Upper lobe of left lung (tissue), 6 donors: Measurements from ENCODE around the gene HCK. TPM values are rescaled to one million over a fixed set of nuclear protein-coding genes. Genes with fewer than 3 reads are reported as not detected.

ENCODE experiments used
- ATAC-seq, 2 donors: fragments of 200-7000 bp; cut with Tn5 transposase; one replicate each; pipeline ENCODE4 v1.9.1; 2022; ENCODE audit warnings: mild to moderate bottlenecking in 2 of 2, moderate library complexity in 2 of 2; ENCODE audit not compliant: low FRiP score in 2 of 2
- DNase-seq, 2 donors: peaks; one replicate each; pipeline ENCODE4 v3.0.0-alpha.2; 2019 to 2020
- H3K27ac ChIP-seq, 4 donors: fragments of 200-600 bp; sonication (generic); one replicate each; pipeline ENCODE4 v1.5.1; 2016 to 2019
- H3K27me3 ChIP-seq, 4 donors: fragments of 200-600 bp; sonication (generic); one replicate each; pipeline ENCODE4 v1.5.1; 2017 to 2019
- H3K36me3 ChIP-seq, 4 donors: fragments of 200-600 bp; sonication (generic); one replicate each; pipeline ENCODE4 v1.5.1; 2016 to 2019
- H3K4me1 ChIP-seq, 4 donors: fragments of 200-600 bp; sonication (generic); one replicate each; pipeline ENCODE4 v1.5.1; 2018 to 2019
- H3K4me3 ChIP-seq, 4 donors: fragments of 200-600 bp; sonication (generic); one replicate each; pipeline ENCODE4 v1.5.1; 2017 to 2019; ENCODE audit warnings: mild to moderate bottlenecking in 2 of 4, moderate library complexity in 1 of 4
- H3K9me3 ChIP-seq, 4 donors: fragments of 200-600 bp; sonication (generic); one replicate each; pipeline ENCODE4 v1.5.1; 2018 to 2019
- EP300 ChIP-seq, 4 donors: sonication (generic); formaldehyde crosslinking; IDR thresholded peaks; one replicate each; pipeline ENCODE4 v1.5.1; 2017; ENCODE audit warnings: antibody characterized with exemption in 4 of 4, control low read depth in 2 of 4
- POLR2A ChIP-seq, 4 donors: fragments of 450-650 bp; IDR thresholded peaks; one replicate each; pipeline ENCODE4 v1.5.1; 2016 to 2017; ENCODE audit warnings: antibody characterized with exemption in 4 of 4, mild to moderate bottlenecking in 2 of 4
- POLR2AphosphoS5 ChIP-seq, 2 donors: sonication (generic); formaldehyde crosslinking; IDR thresholded peaks; one replicate each; pipeline ENCODE4 v1.5.1; 2017; ENCODE audit warnings: antibody characterized with exemption in 2 of 2
- WGBS, 2 donors: methylation state at CpG; one replicate each; pipeline ENCODE4 v1.1.5; 2017 to 2018; 5-methylcytosine and 5-hydroxymethylcytosine counted together
- total RNA-seq, 6 donors: library from RNA; depleted of rRNA in 4 of 6; stranded (reverse); fragments of >200 nt in 4 of 6; gene quantifications; one replicate each; pipeline versions ENCODE4 v1.1.0 to v1.2.1, GENCODE V29; 2016 to 2021
- TF ChIP-seq, protein P1 (sequence below), 6 experiments: fragments of 450-650 bp in 4 of 6; fragments of 200-600 bp in 2 of 6; sonication (generic) in 2 of 6; IDR thresholded peaks; one replicate each; pipeline ENCODE4 v1.5.1; 2016 to 2019; ENCODE audit warnings: antibody characterized with exemption in 6 of 6
- donor health status: DM: no; HTN: no; CAD: no; lungs with moderate emphysema.
- donor health status: DM: no; HTN: yes; CAD: no; lungs with severe emphysema.

Gene HCK
- total RNA-seq, 6 donors from 2014 or later: 27.7 to 93.9 (median 69.1) TPM

- TF ChIP-seq EP300 (IDR thresholded peaks at IDR 0.05) (no peak), POLR2A (IDR thresholded peaks at IDR 0.05) (no peak), POLR2AphosphoS5 (IDR thresholded peaks at IDR 0.05) (no peak)
- TF ChIP-seq, protein P1, sequence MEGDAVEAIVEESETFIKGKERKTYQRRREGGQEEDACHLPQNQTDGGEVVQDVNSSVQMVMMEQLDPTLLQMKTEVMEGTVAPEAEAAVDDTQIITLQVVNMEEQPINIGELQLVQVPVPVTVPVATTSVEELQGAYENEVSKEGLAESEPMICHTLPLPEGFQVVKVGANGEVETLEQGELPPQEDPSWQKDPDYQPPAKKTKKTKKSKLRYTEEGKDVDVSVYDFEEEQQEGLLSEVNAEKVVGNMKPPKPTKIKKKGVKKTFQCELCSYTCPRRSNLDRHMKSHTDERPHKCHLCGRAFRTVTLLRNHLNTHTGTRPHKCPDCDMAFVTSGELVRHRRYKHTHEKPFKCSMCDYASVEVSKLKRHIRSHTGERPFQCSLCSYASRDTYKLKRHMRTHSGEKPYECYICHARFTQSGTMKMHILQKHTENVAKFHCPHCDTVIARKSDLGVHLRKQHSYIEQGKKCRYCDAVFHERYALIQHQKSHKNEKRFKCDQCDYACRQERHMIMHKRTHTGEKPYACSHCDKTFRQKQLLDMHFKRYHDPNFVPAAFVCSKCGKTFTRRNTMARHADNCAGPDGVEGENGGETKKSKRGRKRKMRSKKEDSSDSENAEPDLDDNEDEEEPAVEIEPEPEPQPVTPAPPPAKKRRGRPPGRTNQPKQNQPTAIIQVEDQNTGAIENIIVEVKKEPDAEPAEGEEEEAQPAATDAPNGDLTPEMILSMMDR (IDR thresholded peaks at IDR 0.05): no peak
- ATAC-seq: no peak
- 56 to 75% methylated on average over 4 to 7 of the region's 7 CpGs for WGBS, 2 donors
Measured at GRCh38 chr20:32064667-32065066, 12.6 kb downstream of the HCK start.

DNA sequence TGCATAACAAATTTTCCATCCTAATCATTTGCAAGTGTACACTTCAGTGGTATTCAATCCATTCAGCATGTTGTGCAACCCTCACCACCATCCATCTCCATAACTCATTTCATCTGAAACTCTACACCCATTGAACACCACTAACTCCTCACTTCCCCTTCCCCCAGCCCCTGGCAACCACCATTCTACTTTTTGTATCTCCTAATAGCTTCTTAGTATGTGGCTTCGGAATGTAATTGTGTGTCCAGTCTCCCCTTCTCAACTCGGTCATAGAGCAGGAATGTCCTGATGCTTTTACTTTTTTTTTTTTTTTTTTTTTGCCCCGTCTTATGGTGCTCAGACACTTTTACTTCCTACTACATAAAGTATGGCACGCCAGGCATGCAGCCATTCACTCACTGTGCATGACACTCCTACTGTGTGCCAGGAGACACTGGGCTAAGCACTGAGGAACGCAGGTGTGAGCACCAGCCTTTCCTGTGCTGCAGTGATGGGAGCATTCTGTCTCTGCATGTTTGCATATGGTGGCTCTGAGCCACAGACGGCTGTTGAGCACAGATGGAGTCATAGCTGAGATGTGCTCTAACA is 15.3 kb downstream of the HCK start:
- no peaks in the 10 kb centered on the region for H3K9me3 ChIP-seq
- TF ChIP-seq POLR2AphosphoS5 (IDR thresholded peaks at IDR 0.05): no peak
- TF ChIP-seq, protein P1 (IDR thresholded peaks at IDR 0.05): no peak
- no peak for TF ChIP-seq EP300 (IDR thresholded peaks at IDR 0.05)
- TF ChIP-seq POLR2A (IDR thresholded peaks at IDR 0.05): no peak
- WGBS, 2 donors: 50 to 52% methylated on average over 6 of the region's 6 CpGs
- H3K36me3 ChIP-seq: no peaks in the 10 kb centered on the region
- no peak overlapping the region for H3K27ac ChIP-seq
- peaks cover 0 to 3% (median 1%) of the 10 kb centered on the region in 4 donors for H3K4me1 ChIP-seq
- DNase-seq (no peak), ATAC-seq (no peak)
- no peak overlapping the region for H3K4me3 ChIP-seq
- no peaks in the 10 kb centered on the region for H3K27me3 ChIP-seq

More at GRCh38 chr20:32064667-32065066, 12.6 kb downstream of the HCK start:
- H3K27ac ChIP-seq: peak overlapping the region in 2 of 4 donors; percentile 49 to 80
- H3K4me1 ChIP-seq: peaks cover 0 to 2% (median 0%) of the 10 kb centered on the region in 4 donors
- no peaks in the 10 kb centered on the region for H3K9me3 ChIP-seq
- no peaks in the 10 kb centered on the region for H3K36me3 ChIP-seq
- DNase-seq: no peak
- H3K27me3 ChIP-seq: no peaks in the 10 kb centered on the region
- no peak overlapping the region for H3K4me3 ChIP-seq

DNA sequence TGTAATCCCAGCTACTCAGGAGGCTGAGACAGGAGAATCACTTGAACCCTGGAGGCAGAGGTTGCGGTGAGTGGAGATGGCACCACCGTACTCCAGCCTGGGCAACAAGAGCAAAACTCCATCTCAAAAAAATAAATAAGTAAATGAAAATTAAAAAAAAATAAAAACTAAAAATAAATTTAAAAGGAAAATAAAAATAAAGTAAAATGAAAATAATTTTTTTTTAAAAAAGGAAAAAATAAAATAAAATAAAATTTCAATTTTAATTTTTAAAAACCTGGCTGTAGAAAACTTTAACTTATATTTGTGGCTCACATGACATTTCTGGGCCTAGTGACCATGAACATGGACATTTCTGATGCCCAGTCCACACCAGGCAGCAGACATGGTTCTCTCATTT is 16.1 kb downstream of the HCK start:
- Histone ChIP-seq H3K27ac (peak overlapping the region in 3 of 4 donors; percentile 35 to 75 (median 39)), H3K36me3 (no peaks in the 10 kb centered on the region), H3K27me3 (no peaks in the 10 kb centered on the region), H3K4me1 (peaks cover 0 to 3% (median 1%) of the 10 kb centered on the region in 4 donors), H3K4me3 (no peak overlapping the region), H3K9me3 (no peaks in the 10 kb centered on the region)
- no peak for ATAC-seq
- no peak for DNase-seq
- 50 to 97% methylated on average over 2 of the region's 2 CpGs for WGBS, 2 donors
- TF ChIP-seq, protein P1 (IDR thresholded peaks at IDR 0.05): no peak
- TF ChIP-seq POLR2AphosphoS5 (IDR thresholded peaks at IDR 0.05) (no peak), POLR2A (IDR thresholded peaks at IDR 0.05) (no peak), EP300 (IDR thresholded peaks at IDR 0.05) (no peak)

- H3K4me3 ChIP-seq: no peak overlapping the region
- ATAC-seq (no peak), DNase-seq (no peak)
- peaks cover 0 to 3% (median 0%) of the 10 kb centered on the region in 4 donors for H3K4me1 ChIP-seq
- H3K36me3 ChIP-seq: no peaks in the 10 kb centered on the region
- no peaks in the 10 kb centered on the region for H3K9me3 ChIP-seq
- no peaks in the 10 kb centered on the region for H3K27me3 ChIP-seq
- TF ChIP-seq EP300 (IDR thresholded peaks at IDR 0.05): no peak
- TF ChIP-seq POLR2A (IDR thresholded peaks at IDR 0.05): no peak
- TF ChIP-seq POLR2AphosphoS5 (IDR thresholded peaks at IDR 0.05): no peak
- TF ChIP-seq, protein P1 (IDR thresholded peaks at IDR 0.05): no peak
- peak overlapping the region; percentile 54 to 74 (median 70) for H3K27ac ChIP-seq
Measured at GRCh38 chr20:32069711-32070110, 17.7 kb downstream of the HCK start.

DNA sequence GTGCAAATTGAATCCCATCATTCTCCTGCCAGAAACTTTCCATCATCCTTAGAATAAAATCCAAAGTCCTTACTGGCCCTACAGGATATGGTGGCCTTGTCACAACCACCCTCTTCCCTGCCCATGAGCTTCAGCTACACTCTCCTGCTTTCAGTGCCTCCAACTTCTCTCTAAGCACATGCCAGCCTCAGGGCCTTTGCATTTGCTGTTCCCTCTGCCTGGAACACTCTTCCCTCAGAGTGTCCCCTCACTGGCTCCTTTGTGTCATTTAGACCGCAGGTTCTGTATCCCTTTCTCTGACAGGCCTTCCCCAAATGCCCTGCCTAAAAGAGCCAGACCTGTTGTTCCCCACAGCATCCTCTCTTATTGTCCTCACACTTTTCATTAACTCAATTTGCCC is 18.2 kb downstream of the HCK start:
- ATAC-seq: no peak
- peak overlapping the region; percentile 6 to 73 (median 60) for H3K27ac ChIP-seq
- TF ChIP-seq POLR2AphosphoS5 (IDR thresholded peaks at IDR 0.05) (no peak), EP300 (IDR thresholded peaks at IDR 0.05) (no peak), POLR2A (IDR thresholded peaks at IDR 0.05) (no peak)
- TF ChIP-seq, protein P1 (IDR thresholded peaks at IDR 0.05): no peak
- H3K27me3 ChIP-seq: no peaks in the 10 kb centered on the region
- H3K9me3 ChIP-seq: no peaks in the 10 kb centered on the region
- no peak for DNase-seq
- 67 to 79% methylated on average over 1 of the region's 1 CpG for WGBS, 2 donors
- peaks cover 0 to 3% (median 0%) of the 10 kb centered on the region in 4 donors for H3K36me3 ChIP-seq
- no peak overlapping the region for H3K4me3 ChIP-seq
- peaks cover 0 to 3% (median 0%) of the 10 kb centered on the region in 4 donors for H3K4me1 ChIP-seq
